Rectal smooth muscle tissue (tissue), 1 donor: Measurements from ENCODE around the gene CCDC136.

Source experiments
- H3K27ac ChIP-seq: one replicate; pipeline ENCODE4 v1.7.0; 2013; ENCODE audit warnings: low read depth, low read length, inconsistent platforms
- H3K27me3 ChIP-seq: one replicate; pipeline ENCODE4 v1.7.0; 2013; ENCODE audit warnings: low read length; ENCODE audit not compliant: control insufficient read depth, insufficient read depth
- H3K36me3 ChIP-seq: one replicate; pipeline ENCODE4 v1.7.0; 2013; ENCODE audit warnings: low read length; ENCODE audit not compliant: control insufficient read depth, insufficient read depth
- H3K4me1 ChIP-seq: one replicate; pipeline ENCODE4 v1.7.0; 2013; ENCODE audit warnings: low read length; ENCODE audit not compliant: control insufficient read depth, insufficient read depth
- H3K4me3 ChIP-seq: one replicate; pipeline ENCODE4 v1.7.0; 2013; ENCODE audit warnings: low read length
- H3K9ac ChIP-seq: one replicate; pipeline ENCODE4 v1.7.0; 2013; ENCODE audit warnings: low read length

CCDC136 gene

GRCh38 chr7:128800567-128800966 is 8.8 kb downstream of the CCDC136 start:
- Histone ChIP-seq H3K9ac (no peak overlapping the region), H3K4me1 (no peaks in the 10 kb centered on the region), H3K27ac (no peak overlapping the region), H3K36me3 (peaks cover 9% of the 10 kb centered on the region), H3K4me3 (no peak overlapping the region), H3K27me3 (no peaks in the 10 kb centered on the region)

- Histone ChIP-seq H3K9ac (no peak overlapping the region), H3K4me1 (no peaks in the 10 kb centered on the region), H3K4me3 (no peak overlapping the region), H3K27me3 (no peaks in the 10 kb centered on the region), H3K36me3 (peaks cover 14% of the 10 kb centered on the region), H3K27ac (no peak overlapping the region)
Observed at GRCh38 chr7:128801003-128801402, 9.2 kb downstream of the CCDC136 start.

- H3K4me3 ChIP-seq, result no peak overlapping the region
- peaks cover 19% of the 10 kb centered on the region for H3K36me3 ChIP-seq
- H3K27ac ChIP-seq, result no peak overlapping the region
- no peaks in the 10 kb centered on the region for H3K4me1 ChIP-seq
- H3K27me3 ChIP-seq, result no peaks in the 10 kb centered on the region
- no peak overlapping the region for H3K9ac ChIP-seq
Observed at GRCh38 chr7:128801667-128802418, 10.1 kb downstream of the CCDC136 start.

DNA sequence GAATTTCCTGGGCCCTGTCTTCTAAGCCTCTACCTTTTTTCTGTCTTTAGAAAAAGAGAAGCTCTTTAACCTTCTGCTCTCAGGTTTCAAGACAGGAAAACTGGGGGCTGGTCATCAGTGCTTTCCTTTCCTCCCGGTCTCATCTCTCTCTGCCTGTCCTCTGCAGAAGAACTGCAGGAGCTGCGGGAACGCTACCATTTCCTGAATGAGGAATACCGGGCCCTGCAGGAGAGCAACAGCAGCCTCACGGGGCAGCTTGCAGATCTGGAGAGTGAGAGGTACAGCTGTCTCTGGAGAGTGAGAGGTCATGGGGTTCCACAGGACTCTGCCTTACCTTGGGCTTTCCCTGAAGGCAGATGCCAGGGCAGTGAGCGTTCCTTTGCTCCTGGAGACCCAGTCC is 12.7 kb downstream of the CCDC136 start:
- no peak overlapping the region for H3K4me3 ChIP-seq
- H3K27ac ChIP-seq, result no peak overlapping the region
- H3K9ac ChIP-seq, result no peak overlapping the region
- H3K4me1 ChIP-seq, result no peaks in the 10 kb centered on the region
- no peaks in the 10 kb centered on the region for H3K27me3 ChIP-seq
- H3K36me3 ChIP-seq, result peaks cover 19% of the 10 kb centered on the region

GRCh38 chr7:128805225-128805624 is 13.5 kb downstream of the CCDC136 start:
- no peaks in the 10 kb centered on the region for H3K27me3 ChIP-seq
- no peak overlapping the region for H3K4me3 ChIP-seq
- peaks cover 20% of the 10 kb centered on the region for H3K36me3 ChIP-seq
- H3K4me1 ChIP-seq, result no peaks in the 10 kb centered on the region
- no peak overlapping the region for H3K27ac ChIP-seq
- H3K9ac ChIP-seq, result no peak overlapping the region

DNA sequence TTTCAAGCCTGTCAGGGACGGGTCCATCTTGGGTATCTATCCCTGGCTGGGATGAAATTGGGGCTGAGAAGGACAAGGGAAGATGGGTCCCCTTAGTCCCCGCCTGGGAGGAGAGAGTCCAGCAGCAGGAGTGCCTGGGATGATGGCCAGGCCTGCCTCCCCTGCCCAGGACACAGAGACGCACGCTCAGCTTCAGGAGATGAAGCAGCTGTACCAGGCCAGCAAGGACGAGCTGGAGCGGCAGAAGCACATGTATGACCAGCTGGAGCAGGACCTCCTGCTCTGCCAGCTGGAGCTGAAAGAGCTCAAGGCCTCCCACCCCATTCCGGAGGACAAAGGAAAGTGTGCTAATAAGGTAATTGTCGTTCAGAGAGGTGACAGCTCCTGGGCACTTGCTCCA is 15.4 kb downstream of the CCDC136 start:
- H3K36me3 ChIP-seq, result peaks cover 18% of the 10 kb centered on the region
- H3K27ac ChIP-seq, result no peak overlapping the region
- H3K4me1 ChIP-seq, result no peaks in the 10 kb centered on the region
- H3K9ac ChIP-seq, result no peak overlapping the region
- no peaks in the 10 kb centered on the region for H3K27me3 ChIP-seq
- H3K4me3 ChIP-seq, result no peak overlapping the region

DNA sequence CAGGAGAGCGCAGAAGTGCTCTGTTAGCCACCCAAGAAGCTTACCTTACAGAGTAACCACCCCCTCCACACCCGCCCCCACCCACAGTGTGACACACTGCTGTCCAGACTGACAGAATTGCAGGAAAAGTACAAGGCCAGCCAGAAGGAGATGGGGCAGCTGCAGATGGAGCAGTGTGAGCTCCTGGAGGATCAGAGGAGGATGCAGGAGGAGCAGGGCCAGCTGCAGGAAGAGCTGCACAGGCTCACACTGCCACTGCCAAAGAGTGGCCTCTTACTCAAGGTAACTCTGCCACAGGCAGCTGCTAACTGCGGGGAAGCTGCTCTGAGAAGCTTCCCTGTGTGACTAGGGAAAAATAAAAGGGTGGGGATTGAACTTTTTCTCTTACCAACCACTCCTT is 17.6 kb downstream of the CCDC136 start:
- H3K27ac ChIP-seq, result no peak overlapping the region
- no peak overlapping the region for H3K4me3 ChIP-seq
- H3K9ac ChIP-seq, result no peak overlapping the region
- peaks cover 18% of the 10 kb centered on the region for H3K36me3 ChIP-seq
- no peaks in the 10 kb centered on the region for H3K4me1 ChIP-seq
- H3K27me3 ChIP-seq, result no peaks in the 10 kb centered on the region

GRCh38 chr7:128810473-128810872 is 18.7 kb downstream of the CCDC136 start:
- Histone ChIP-seq H3K9ac (no peak overlapping the region), H3K4me1 (no peaks in the 10 kb centered on the region), H3K4me3 (no peak overlapping the region), H3K27me3 (no peaks in the 10 kb centered on the region), H3K36me3 (peaks cover 14% of the 10 kb centered on the region), H3K27ac (no peak overlapping the region)

GRCh38 chr7:128810997-128811396 is 19.2 kb downstream of the CCDC136 start:
- Histone ChIP-seq H3K27me3 (no peaks in the 10 kb centered on the region), H3K27ac (no peak overlapping the region), H3K9ac (no peak overlapping the region)

GRCh38 chr7:128811631-128812430 is 20.1 kb downstream of the CCDC136 start:
- Histone ChIP-seq H3K9ac (no peak overlapping the region), H3K27me3 (no peaks in the 10 kb centered on the region), H3K36me3 (peaks cover 3% of the 10 kb centered on the region), H3K4me3 (no peak overlapping the region), H3K4me1 (no peaks in the 10 kb centered on the region), H3K27ac (no peak overlapping the region)

More at GRCh38 chr7:128810997-128811396, 19.2 kb downstream of the CCDC136 start:
- H3K4me3 ChIP-seq, result no peak overlapping the region
- peaks cover 9% of the 10 kb centered on the region for H3K36me3 ChIP-seq
- no peaks in the 10 kb centered on the region for H3K4me1 ChIP-seq

GRCh38 chr7:128812514-128813168 is 20.9 kb downstream of the CCDC136 start:
- no peak overlapping the region for H3K4me3 ChIP-seq
- no peak overlapping the region for H3K27ac ChIP-seq
- no peak overlapping the region for H3K9ac ChIP-seq
- H3K4me1 ChIP-seq, result peaks cover 2% of the 10 kb centered on the region
- no peaks in the 10 kb centered on the region for H3K27me3 ChIP-seq
- peaks cover 3% of the 10 kb centered on the region for H3K36me3 ChIP-seq

GRCh38 chr7:128814499-128814898 is 22.7 kb downstream of the CCDC136 start:
- H3K27me3 ChIP-seq, result no peaks in the 10 kb centered on the region
- peaks cover 3% of the 10 kb centered on the region for H3K36me3 ChIP-seq
- no peak overlapping the region for H3K9ac ChIP-seq
- H3K4me3 ChIP-seq, result no peak overlapping the region
- H3K4me1 ChIP-seq, result peaks cover 9% of the 10 kb centered on the region
- no peak overlapping the region for H3K27ac ChIP-seq
